C4-2B (cell line): ENCODE data around the gene GAPDH.

Experiments
- ZFX ChIP-seq: fragments of 450-650 bp; IDR thresholded peaks from 2 replicates; pipeline ENCODE4 v1.6.1; 2017
- TF ChIP-seq, protein P1 (sequence below): fragments of 450-650 bp; conservative IDR thresholded peaks from 2 replicates; pipeline ENCODE4 v1.5.1; 2017; ENCODE audit warnings: mild to moderate bottlenecking

DNA sequence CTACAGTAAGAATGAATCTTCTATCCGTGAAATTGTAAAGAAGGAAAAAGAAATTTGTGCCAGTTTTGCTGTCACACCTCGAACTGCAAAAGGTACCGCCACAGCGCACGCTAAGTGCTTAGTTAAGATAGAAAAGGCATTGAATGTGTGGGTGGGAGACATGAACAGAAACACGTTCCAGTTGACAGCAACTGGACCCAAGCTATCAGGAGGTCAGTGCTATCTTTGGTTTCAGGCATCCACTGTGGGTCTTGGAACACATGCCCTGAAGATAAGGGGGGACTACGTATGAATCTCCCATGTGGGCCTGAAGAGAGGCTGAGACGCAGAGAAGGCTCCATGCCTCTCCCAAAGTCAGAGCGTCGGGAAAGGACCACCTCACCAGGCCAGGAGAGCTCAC lies 11.7 kb downstream of the GAPDH start:
- TF ChIP-seq, protein P1, sequence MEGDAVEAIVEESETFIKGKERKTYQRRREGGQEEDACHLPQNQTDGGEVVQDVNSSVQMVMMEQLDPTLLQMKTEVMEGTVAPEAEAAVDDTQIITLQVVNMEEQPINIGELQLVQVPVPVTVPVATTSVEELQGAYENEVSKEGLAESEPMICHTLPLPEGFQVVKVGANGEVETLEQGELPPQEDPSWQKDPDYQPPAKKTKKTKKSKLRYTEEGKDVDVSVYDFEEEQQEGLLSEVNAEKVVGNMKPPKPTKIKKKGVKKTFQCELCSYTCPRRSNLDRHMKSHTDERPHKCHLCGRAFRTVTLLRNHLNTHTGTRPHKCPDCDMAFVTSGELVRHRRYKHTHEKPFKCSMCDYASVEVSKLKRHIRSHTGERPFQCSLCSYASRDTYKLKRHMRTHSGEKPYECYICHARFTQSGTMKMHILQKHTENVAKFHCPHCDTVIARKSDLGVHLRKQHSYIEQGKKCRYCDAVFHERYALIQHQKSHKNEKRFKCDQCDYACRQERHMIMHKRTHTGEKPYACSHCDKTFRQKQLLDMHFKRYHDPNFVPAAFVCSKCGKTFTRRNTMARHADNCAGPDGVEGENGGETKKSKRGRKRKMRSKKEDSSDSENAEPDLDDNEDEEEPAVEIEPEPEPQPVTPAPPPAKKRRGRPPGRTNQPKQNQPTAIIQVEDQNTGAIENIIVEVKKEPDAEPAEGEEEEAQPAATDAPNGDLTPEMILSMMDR = no peak
- TF ChIP-seq ZFX = no peak
